GM19351 (cell line): ENCODE data around the gene RAP1GDS1.

Experiments
- ATAC-seq: cut with Tn5 transposase; IDR thresholded peaks from one replicate; pipeline ENCODE4 v1.9.1; 2021; ENCODE audit warnings: mild to moderate bottlenecking, moderate library complexity; ENCODE audit not compliant: unreplicated experiment

The RAP1GDS1 gene, protein sequence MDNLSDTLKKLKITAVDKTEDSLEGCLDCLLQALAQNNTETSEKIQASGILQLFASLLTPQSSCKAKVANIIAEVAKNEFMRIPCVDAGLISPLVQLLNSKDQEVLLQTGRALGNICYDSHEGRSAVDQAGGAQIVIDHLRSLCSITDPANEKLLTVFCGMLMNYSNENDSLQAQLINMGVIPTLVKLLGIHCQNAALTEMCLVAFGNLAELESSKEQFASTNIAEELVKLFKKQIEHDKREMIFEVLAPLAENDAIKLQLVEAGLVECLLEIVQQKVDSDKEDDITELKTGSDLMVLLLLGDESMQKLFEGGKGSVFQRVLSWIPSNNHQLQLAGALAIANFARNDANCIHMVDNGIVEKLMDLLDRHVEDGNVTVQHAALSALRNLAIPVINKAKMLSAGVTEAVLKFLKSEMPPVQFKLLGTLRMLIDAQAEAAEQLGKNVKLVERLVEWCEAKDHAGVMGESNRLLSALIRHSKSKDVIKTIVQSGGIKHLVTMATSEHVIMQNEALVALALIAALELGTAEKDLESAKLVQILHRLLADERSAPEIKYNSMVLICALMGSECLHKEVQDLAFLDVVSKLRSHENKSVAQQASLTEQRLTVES

DNA sequence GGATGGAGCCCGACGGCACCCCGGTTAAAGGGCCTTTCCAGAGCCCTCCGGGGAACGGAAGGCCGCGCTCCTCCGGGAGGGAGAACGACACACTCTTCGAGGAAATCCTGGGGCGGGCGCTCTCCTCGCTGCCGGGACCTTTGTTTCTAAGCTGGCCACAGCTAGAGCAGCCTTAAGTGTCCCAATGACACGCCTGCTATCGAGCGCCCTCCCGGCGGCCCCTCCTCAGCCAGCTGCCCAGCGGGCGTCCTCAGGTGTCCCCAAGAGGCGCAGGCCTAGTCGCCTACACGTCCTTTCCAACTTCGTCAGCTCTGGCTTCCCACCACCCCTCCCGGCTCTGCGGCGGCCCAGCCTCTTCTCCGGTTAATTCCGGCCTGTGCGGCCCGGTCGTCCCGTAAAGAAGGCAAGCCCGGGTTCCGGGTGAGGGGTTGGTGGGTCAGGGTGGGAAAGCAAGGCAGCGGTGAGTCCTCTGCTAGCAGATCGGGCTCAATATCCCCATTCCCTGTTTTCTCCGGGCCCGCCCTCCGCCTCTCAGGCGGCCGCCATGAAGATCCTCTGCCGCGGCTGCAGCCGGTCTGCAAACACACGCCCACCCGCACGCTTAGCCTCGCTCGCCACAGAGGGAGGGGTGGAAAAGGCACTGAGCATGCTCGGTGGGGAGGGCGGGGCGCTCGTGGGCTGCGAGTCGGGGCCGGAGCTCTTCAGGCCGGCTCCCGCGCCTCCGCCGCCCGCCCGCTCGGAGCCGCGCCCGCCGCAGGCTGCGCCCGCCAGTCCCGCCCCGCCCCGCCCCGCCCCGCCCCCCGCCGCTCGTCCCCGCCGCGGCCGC is at the start of gene RAP1GDS1:
Gene RAP1GDS1, plus strand, starts transcription at position 806 of the 826 bp plus-strand sequence. CDS start 182 bp downstream, outside the sequence.
- ATAC-seq, result peak; percentile 81

DNA sequence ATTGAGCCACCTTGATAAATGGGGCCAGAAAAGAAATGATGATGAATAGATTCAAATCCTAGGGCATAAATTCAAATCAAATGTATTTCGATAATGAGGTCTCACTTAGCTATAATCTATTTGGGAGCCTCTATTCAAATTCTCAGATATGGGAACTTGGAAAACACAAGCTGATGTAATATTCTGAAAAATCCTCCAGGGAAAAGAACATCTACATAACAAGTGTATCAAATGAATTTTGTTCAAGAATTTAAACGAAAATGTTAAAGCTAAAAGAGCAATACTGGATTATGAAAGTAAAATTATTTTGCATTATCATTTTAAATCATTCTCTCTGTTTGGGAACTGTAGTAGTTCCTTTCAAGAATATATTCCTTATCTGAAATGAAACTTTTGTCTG is 38.9 kb upstream of the RAP1GDS1 start:
- ATAC-seq, result no peak

DNA sequence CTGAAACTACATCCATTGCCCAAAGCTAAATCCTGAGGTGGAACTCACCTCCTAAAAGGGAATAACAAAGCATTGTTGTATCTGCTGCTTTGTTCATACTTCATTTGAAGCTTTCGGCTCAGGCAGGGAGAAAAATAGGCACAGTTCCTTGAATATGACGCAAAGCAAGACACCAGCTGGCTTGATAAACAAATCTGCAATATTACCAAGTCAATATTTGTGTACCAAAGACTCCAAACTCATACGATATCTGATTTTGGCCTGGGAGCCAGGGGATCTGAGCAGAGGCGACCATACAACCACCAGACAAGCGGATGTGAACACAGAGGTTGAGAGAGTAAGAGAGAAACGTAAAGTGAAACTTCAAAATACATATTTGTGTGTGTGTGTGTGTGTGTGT is 34.8 kb upstream of the RAP1GDS1 start:
- ATAC-seq, result no peak

DNA sequence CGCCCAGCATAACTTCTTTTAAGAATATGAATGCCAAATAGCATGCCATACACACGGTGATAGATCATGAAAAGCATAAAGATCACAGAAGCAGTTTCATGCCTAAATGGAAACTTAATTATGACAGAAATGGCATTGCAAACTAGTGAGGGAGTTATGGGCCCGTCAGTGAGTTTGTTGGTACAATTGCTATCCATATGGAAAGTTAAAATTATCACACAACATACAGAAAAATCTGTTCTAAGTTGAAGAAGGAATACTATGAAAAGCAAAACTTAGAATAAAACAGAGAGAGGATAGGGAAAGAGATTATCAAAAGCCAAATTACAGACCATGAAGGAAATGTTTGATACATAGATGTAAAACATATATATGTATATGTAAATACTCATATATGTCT is 30.2 kb upstream of the RAP1GDS1 start:
- no peak for ATAC-seq

DNA sequence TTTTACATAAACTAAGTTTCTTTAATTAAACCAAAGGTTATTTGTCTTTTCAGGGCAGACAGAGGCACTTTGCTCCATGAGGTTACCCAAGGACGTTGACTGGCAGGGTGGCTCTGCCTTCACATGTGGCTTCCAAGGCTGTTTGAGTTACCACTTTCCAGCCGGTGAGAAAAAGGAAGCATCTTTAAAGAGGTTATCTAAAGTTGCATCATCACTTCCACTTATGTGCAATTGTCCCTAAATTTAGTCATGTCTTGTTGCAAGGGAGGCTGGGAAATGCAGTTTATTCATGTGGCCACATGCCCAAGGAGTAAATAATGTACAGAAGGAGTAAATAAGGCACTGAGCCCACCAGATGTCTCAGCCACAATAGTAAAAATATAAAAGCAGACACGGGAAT is 29.0 kb upstream of the RAP1GDS1 start:
- ATAC-seq, result no peak

DNA sequence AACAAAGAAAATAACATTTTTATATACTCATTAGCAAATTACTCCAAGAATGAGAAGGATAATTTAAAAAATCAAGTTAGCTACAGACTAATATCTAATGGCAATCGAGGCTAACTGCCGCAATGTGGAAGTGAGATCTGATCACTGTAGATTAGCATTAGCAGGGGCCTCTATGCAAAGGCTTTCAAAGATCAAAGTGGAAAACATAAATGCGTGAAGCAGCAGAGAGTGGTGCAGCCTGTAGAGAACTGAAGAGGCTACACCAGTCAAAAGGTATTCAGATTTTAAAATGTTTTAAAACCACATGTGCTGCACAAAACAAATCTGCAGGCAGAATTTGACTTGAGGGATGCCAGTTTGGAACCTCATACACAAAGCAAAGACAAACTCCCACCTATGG is 24.0 kb upstream of the RAP1GDS1 start:
- ATAC-seq, result no peak

DNA sequence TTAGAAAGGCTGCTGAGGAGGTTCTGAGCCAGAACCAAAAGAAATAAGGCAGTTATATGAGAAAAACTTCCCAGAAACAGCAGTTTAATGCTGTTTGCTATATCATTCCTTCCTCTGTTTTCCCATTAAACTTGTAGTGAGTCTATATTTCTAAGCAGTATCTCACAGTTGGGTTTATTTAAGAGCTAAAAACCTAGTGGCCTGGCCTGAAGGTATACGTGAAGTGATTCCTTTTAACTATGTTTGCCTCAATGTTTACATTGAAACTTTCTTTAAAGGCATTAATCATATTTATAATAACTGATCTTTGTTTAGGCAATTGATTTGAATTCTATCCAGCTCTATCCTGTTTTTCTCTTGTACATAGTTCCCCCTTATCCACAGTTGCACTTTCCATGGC is 19.1 kb upstream of the RAP1GDS1 start:
- ATAC-seq, result no peak

DNA sequence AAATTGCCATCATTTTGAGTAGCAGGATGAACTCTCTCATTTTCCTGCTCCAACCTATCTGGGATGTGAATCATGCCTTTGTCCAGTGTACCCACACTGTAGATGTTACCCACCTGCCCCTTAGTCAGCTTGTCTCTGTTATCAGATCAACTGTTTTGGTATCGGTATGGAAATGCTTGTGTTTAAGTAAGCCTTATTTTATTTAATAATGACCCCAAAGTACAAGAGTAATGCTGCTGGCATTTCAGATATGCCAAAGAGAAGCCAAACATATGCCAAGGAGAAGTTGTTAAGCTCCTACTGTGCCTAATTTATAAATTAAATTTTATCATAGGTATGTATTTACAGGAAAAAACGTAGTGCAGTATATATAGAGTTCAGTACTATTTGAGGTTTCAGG is 18.6 kb upstream of the RAP1GDS1 start:
- ATAC-seq, result no peak

DNA sequence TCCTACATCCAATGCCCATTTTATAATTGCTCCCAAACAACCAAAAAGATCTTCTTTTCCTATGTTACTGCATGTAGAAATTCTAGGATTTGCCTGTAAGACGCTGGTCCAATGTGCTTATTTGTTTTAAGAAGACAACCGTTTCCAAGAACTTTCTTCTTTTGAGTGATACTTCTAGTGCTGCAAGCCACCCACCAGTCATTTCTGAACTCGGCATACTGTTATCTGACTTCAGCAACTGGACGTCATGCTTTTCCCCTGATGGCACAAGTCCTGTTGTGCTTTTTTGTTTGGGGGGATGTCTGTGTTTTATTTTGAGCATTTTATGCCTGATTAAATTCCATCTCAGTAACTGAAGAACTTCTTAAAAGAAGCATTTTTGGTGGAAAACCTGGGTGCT is 16.0 kb upstream of the RAP1GDS1 start:
- ATAC-seq, result peak; percentile 64

DNA sequence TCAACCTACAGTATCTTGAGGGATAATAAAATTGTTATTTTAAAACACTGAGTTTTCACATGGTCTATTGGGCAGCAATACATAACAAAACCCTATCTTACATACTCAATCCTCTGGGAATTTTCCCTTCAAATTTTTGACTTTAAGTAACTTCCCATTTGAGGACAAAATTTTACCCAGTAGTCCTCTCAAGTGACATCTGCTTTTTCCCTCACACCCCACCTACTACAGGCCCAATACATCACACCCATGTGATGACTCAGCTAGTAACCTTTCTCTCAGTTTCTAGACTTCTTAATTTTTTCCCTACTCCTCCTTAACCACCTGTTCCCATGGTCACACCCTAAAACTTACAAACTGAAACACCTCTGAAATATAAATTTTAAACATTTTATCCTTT is 12.2 kb upstream of the RAP1GDS1 start:
- ATAC-seq, result peak; percentile 64

DNA sequence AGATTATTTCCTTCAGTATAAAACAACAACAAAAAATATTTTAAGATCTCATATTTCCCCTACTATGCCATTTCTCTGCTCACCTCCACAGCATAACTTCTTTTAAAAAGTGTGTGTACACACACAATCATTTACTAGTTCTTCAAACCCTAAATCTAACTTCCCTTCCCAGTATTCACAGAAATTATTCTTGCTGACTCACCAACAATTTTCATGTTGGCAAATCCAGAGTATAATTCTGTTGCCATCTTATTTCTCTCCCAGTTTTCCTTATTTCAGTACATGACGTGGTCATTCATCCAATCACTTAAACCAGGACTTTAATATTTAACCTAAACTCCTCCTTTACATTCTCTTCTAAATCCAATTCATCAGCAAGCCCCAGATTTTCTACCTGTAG is 11.4 kb upstream of the RAP1GDS1 start:
- no peak for ATAC-seq

DNA sequence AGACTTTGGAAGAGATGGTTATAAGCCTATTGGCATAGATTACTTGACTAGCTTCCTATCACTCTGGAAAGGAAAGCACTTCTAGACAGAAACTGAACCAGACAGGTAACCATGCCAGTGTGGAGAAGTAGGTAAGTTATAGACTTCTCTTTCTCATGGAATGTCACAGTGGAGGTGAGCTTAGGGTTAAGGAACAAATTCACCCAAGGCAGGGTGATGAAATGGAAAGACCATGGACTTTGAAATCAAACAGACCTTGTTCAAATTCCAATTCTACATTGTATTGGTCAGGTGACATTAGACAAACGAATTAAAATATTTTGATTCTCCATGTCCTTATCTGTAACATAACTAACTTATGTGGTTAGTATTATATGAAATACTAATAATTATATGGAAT is 7.7 kb upstream of the RAP1GDS1 start:
- no peak for ATAC-seq

DNA sequence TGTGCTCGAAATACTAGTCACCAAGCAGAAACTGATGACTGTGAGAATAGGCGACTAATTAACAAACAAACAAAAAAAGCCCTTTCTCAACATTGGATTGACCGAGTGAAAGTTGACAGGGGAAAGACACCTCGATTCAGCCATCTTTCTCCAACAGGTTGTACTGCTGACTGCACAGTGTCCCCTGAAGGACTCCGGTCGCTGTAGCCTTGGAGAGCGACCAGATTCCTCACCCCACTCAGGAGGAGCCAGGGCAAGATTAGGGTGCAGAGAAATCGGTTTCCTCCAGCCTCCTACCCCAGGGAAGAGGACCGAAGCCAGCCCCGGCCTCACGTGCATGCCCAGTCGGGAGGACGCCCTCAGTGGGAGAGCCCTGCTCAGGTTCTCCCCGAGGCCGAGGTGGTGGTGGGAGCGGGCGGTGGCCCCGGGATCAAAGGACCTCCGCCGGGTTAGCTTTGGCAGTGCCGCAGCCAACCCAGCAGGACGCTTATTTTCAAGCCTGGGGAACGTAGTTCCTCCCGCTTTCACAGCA is 1.1 kb upstream of the RAP1GDS1 start:
- peak; percentile 17 for ATAC-seq

DNA sequence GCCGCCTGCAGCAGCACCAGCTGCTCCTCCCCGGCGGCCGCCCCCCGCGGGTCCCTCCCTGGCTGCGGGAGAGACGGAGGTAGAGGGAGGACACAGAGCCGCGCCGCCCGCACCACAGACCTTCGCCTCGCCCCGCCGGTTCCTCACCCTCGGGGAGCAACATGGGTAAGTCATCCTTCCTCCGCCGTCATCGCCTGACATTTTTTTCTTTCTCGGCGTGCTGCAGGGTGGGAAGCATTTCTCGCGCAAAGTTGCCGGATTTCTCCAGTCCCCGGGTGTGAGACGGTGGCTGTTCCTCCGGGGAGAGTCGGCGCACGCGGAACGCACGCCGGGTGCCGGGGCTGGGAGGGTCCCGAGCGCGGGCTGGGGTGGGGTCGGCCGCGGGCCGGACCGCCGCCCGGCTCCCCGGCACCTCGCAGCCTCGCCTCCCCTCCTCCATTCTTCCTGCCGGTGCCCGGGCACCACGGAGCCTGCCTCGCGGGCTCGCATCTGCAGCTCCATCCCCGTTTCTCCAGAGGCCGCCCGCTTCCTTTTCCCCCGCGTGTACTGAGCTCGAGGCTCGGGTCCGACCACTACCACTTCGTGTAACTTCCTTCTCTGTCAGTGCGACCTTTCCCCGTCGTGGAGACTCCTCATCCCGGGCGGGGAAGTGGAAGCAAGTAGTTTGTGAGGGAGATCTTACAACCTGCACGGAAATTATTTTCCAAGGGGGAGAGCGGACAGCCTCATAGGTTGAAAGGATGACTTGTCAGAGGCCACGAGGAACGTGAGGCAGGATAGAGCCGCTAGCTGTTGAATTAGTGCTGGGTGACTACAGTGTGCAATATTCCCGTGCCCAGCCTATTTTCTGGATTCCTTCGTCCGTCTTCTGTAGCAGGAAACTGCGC is 464 bp downstream of the RAP1GDS1 start:
- peak; percentile 6 for ATAC-seq

DNA sequence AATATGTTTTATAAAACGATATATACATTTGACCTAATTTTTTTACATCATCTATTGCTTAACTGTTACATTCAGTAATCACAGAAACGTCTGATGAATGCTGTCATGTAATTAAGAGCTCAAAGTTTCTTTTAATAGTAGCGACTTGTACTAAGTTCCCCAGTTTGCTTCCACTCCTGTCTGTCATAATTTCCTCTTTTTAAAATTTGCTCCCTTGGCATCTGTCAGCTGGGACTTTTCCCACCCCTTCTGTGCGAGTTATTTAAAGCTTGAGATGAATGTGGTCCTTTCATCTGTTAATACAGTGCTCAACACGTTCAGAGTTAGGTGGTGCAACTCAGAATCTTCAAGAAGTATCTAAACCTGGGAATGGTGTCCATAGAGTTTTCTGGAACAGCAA is 1.2 kb downstream of the RAP1GDS1 start:
- no peak for ATAC-seq

DNA sequence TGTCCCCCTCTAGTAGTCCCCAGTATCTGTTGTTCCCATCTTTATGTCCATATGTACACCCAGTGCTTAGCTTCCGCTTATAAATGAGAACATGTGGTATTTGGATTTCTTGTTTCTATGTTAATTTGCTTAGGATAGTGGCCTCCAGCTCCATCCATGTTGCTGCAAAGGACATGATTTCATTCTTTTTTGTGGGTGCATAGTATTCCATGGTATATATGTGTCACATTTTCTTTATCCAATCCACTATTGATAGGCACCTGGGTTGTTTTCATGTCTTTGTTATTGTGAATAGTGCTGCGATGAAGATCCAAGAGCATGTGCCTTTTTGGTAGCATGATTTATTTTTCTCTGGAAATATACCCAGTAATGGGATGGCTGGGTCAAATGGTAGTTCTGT is 6.3 kb downstream of the RAP1GDS1 start:
- no peak for ATAC-seq

DNA sequence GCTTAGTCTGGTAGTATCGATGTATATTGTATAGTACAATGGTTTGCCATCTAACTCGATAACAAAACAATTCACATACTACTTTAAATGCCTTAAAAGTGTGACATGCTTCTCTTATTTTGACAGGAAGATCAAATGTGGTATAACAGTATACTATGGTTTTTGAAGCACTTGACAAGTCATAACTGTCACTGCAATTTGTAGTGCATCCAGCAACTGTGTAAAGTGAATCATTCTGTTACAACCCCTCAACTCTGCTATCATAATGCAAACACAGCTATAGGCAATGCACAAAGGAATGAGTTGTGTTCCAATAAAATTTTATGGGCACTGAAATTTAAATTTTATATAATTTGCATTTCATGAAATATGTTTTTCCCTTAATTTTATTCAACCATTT is 14.0 kb downstream of the RAP1GDS1 start:
- no peak for ATAC-seq

DNA sequence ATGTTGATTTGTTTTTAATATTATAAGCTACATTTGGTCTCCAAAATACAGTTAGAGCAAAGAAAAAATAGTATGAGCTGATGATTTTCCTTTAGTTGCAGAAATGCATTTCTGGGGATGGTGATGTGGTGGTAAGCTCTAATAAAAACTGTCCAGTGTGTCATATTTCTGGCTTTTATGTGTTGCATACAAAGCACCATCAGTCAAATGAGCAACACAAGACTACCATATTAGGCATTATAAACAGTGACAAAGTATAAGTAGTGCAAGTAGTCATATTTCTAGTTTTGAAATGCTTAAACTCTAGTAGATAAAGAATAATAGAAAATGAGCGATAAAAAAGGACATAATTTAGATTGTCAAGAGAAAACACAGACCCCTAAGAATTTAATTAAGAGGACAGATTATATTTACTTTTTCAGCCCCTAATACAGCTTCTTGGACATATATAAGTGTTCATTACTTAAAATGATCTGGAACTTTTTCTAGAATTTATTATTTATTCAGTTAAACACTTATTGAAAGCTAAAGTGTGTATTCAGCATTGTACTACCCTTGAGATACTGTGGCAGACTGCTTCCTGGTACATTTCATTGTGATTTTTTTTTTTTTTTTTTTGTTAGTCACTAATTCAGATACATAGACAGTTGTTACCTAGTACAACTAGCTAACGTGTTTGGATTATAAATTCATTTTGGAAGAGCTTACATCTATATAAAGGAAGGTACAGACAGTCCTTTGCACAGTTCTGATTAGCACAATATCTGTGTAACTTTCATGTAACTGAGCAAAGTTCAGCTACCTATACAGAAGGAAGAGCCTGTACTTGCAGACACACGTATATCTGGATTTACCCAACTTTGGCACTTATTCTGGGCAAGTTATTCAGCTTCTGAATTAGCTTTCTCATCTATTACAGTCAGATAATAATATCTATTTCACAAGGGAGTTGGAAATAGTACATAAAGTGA is 22.3 kb downstream of the RAP1GDS1 start:
- ATAC-seq, result no peak

DNA sequence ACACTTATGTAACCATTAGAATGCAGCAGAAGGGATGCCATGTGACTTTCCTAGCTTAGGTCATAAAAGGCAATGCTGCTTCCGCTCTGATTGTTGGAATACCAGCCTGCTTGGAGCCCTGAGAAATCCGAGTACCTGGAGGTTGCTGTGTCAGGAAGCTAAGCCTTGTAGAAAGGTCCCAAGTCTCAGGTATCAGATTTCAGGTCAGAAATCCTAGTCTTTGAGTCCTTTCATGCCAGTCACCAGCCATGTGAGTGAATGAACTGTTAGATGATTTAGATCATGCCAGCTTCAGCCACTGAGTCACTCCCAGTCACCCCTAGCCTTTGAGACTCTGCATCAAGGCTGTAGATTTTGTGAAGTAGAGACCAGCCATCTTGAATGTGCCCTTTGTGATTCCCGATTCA is 23.5 kb downstream of the RAP1GDS1 start:
- no peak for ATAC-seq
